NCI-H2171 treated with DMSO at 0.1 percent for 48 hours (cell line): ENCODE measurements around the gene OPN4.
A peak's percentile ranks its signal among the peaks of the same experiment; 100 is the strongest.

Experiments used
- DNase-seq: peaks from one replicate; lab custom pipeline; 2025; lab: John Stamatoyannopoulos, UW

The OPN4 gene

GRCh38 chr10:86647773-86648703, 6.3 kb upstream of the OPN4 start:
- no peak for DNase-seq

DNA sequence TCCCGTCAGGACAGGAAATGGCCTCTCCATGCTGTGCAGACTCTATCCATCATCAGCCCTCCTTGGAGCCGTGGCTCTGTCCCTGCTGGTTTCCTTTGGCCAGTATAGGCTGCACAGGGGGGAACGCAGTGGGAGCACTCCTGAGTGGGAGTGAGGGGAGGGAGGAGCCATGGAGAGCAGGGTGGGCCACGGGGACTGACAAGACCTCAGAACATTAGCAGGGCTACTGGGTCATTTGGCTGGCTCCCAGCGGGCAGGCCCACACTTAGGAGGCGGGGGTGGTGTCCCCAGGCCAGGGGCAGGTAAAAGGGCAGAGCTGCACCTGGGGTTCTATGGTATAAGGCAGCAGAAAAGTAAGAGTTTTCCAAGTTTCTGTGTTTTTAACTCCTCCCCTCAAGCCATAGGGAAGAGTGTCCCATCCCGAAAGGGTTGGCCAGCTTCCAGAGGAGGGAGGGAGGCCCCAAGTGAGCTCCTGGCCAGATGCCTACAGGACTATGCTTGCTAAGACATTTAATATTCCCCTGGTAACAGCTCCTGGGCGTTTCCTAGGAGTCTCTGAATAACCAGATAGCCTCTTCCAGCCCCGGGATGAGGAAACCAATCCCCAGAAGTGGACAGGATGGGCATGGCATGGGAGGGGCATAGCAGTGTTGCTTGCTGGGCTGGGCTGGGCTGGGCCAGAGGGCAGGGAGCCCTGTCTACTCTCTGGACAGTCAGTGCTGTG, 5.5 kb upstream of the OPN4 start:
- DNase-seq: peak; percentile 51

DNA sequence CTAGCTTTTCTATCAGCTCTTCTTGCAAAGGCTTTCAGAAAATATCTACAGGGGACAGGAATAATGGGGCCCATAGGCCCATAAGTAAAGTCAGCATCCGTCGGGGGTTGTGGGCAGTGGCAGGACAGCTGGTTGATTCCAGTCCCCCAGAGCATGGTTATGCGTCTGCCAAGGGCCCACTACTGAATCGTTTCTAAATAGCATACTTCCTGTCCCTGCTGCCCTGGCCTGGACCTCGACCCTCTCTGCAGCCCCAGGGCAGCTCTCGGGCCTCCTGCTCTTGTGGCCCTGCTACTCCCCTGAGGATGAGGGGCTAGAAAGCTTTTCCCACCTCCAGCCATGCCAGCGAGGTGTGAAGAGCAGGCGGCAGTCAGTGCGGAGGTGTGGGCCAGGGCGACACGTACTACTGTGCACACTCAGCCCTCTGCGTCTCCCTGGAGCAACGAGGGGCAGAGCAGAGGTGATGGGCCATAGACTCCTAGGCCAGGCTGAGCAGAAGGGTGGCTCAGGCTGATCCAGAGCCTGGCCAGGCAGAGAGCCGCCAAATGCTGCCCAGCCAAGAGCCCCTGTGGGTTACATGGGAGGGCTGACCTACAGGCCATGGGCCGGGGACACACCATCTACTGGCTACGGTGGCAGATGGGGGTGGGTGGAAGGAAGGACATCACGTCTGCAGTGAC, 4.7 kb upstream of the OPN4 start:
- DNase-seq: no peak

GRCh38 chr10:86650151-86650550, 4.2 kb upstream of the OPN4 start:
- no peak for DNase-seq

GRCh38 chr10:86651021-86651471, 3.3 kb upstream of the OPN4 start:
- DNase-seq: peak; percentile 10

- no peak for DNase-seq
Observed at GRCh38 chr10:86651631-86652331, 2.6 kb upstream of the OPN4 start.

DNA sequence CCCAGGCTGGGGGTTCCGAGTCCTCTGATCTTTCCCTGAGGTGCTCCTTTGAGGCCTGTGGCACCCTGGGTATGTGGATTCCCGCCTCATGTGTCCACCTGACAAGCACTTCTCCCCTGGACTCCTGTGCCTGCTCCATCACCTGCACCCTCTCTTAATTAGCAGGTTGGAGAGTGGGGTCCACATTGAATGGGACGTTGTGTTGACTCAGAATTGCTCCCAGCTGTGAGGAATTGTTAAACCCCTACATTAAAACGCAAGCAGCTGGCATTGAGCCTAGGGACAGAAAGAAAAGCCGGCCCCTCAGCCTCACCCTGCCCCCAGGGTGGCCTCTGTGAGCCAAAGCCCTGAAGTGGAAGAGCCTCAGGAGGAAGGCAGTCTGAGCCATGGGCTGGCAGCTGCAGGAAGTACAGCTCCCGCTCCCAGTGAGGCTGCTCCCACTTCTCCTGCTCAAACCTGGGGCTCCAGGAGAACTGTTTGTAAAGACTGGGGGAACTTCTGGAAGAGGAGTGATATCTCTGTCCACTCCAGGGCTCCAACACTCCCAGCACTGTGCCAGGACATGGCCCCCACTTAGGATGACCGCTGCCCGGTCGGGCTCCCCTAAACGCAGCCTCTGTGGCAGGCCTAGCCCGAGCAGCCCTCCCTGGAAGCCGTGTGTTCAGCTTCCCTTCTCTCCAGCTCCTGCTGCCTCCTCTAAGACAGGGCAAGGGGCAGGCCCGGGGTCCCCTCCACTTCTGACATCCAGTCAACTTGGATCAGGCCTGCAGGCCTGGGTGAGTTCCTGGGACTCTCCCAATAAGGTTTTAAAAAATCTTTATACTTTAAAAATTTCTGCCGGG, 1.8 kb upstream of the OPN4 start:
- DNase-seq: no peak

DNA sequence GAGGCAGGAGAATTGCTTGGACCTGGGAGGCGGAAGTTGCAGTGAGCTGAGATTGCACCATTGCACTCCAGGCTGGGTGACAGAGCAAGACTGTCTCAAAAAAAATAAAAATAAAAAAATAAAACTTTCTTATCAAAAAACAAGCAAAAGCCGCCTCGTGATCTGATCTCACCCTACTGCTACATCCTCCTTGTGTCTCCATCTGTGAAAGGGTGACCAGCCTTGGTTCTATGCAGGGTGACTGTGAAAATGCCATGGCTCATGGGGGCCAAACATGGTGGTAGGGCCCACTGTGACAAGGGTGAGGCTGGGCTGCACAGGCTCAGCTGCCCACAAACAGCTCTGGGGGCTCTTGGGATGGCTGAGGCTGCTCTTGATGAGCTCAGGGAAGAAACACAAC, 968 bp upstream of the OPN4 start:
- DNase-seq: no peak

- no peak for DNase-seq
Observed at GRCh38 chr10:86653987-86654386, 360 bp upstream of the OPN4 start.

DNA sequence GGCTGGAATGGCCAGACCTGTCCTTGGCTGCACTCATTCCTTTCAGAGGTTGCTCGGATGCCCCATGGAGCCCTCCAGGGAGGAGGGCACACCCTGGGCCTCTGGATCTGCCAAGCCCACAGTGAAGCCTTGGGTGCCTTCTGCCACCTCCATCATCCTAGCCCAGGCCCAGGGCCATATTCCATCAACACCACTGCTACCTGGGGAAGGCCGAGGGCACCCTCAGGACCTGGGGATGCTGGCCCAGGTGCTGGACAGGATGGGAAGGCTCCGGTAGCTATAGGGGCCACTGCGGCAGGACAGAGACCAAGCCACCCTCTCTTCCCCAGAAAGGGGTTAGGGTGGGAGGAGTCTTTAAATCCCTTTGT, 810 bp downstream of the OPN4 start:
- no peak for DNase-seq

DNA sequence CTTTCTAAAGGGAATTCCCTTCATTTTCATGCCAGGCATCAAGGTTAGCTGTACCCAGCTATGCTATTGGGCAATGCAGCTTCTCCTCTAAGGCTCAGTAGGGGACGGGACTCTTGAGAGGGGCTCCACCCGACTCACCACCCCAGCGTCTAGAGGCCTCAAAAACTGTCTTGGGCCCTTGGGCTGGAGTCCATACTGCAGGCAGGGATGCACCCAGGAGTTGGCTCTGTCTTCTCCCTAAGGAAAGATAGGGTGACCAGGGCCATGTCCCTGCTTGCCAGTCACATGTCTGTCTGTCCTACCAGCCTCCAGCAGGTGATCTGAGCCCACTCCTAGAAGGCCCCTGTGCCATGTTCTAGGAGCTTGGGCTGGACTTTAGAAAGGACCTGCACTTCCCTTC, 1.2 kb downstream of the OPN4 start:
- DNase-seq: no peak

DNA sequence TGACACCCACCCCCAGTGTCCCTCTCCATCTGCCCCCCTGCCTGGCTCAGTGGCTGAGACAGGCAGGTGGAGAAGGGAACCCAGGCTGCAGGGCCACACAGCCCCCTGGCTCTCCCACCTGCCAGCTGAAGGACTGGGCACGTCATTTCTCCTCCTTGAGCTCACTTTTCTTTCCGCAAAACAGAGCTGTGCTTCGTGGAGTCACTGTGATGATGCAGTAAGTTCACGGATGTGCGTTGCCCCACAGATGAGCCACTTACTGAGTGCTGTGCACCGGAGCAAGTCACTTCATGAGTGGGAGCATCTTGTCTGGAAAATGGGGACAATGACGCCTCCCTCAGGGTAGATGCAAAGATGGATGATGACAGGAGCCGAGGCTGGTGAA, 2.7 kb downstream of the OPN4 start:
- no peak for DNase-seq

GRCh38 chr10:86657396-86658011, 3.2 kb downstream of the OPN4 start:
- DNase-seq: no peak

GRCh38 chr10:86658261-86658741, 4.0 kb downstream of the OPN4 start:
- DNase-seq: no peak

- no peak for DNase-seq
Observed at GRCh38 chr10:86658751-86659150, 4.4 kb downstream of the OPN4 start.

DNA sequence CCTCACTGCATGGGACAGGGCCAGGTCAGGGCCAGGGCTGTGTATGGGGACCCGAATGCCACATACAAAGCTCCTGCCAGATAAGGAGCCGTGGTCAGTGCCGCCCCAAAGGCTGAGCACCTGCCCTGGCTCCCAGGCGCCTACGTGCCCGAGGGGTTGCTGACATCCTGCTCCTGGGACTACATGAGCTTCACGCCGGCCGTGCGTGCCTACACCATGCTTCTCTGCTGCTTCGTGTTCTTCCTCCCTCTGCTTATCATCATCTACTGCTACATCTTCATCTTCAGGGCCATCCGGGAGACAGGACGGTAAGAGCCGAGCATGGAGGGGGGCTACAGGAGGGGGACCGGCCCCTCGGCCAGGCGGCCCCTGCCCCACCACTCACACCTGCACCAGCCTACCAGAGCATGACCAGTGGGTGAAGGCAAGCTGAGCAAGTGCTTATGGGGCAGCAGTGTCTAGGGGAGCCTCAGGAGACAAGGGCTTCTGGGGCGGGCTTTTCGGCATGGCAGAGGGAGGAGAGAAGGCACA, 4.9 kb downstream of the OPN4 start:
- DNase-seq: no peak

- DNase-seq: no peak
Observed at GRCh38 chr10:86659721-86660453, 5.5 kb downstream of the OPN4 start.

DNA sequence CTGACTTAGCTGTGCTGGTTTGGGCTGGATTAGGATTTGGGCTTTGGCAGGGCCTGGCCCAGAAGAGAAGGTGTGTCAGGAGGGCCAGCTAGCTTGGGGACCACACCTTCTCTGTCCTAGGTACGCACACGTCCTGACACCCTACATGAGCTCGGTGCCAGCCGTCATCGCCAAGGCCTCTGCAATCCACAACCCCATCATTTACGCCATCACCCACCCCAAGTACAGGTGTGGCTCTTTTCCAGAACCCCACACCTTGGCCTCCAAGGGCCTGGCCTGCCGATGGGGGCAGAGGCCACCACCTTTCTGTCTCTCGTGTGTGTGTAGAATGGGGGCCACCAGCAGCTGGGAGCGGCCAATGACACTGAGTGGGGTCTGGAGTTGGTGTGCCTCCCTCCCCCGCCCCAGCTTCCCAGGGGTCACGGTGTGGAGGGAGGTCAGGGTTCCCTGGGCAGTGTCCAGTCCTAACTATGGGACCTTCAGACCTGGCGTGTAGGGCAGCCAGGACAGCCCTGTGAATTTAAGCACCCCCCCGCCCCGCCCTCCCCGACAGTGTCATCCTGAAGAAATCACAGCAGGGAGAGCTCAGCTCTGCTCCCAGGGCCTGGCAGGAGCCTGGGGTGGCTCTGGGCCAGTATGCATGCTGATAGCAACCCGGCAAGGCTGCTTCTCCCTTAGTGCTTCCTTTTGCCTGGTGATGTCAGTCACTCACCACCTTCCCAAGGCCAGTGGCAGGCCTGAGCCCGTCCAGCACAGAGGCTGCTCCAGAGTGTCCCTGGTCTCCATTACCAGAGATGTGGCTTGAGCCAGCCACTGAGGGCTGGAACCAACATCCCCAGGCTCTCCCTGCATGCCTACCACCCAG, 7.0 kb downstream of the OPN4 start:
- peak; percentile 57 for DNase-seq
